ENCODE measurements around the gene VEGFA. TPM values are rescaled to one million over a fixed set of nuclear protein-coding genes. Genes with fewer than 3 reads are reported as not detected.

Gene VEGFA
- 44.9 TPM for total RNA-seq (2013)
- polyA plus RNA-seq (100 to 1,000 TPM in 1 of 3 donors, 10 to 100 TPM in 2; 19.0 to 454 (median 32.0) TPM), polyA minus RNA-seq (140 and 192 TPM in 2 replicates), total RNA-seq (180 to 528 (median 276) reads per million in 11 experiments)

GRCh38 chr6:43769526-43770371, at the start of gene VEGFA:
Gene VEGFA (plus strand): TSS chr6:43770211.
- WGBS (ENCODE audit: insufficient coverage) = under 1% methylated on average over 41 of the region's 62 CpGs
- H3K27ac ChIP-seq (ENCODE audit: low read depth in 1 of 2, low read length in 2 of 2) = peak within 1 kb of the TSS; percentile 90 to 92

More at GRCh38 chr6:43769526-43770371, at the start of gene VEGFA:
- peak within 1 kb of the TSS; percentile 91 for H3K4me2 ChIP-seq (replicated peaks; ENCODE audit: extremely low read depth, low read length, poor library complexity, severe bottlenecking)
- no peaks in the 10 kb centered on the region for H3K27me3 ChIP-seq (ENCODE audit: control insufficient read depth in 2 of 2, insufficient read depth in 2 of 2, low read length in 2 of 2)
- peak; percentile 98 for TF ChIP-seq CTCF (IDR thresholded peaks at IDR 0.05)
- peaks cover 37% of the 10 kb centered on the region for H3K4me1 Mint-ChIP-seq
- peaks cover 33 to 40% of the 10 kb centered on the region in 2 donors for H3K4me1 ChIP-seq (ENCODE audit: control insufficient read depth in 1 of 2, insufficient read depth in 2 of 2, low read length in 2 of 2)
- peak within 1 kb of the TSS; percentile 93 to 98 (median 96) for H3K27ac Mint-ChIP-seq
- H4K20me1 ChIP-seq (ENCODE audit: insufficient read depth, low read length) = peaks cover 45% of the 10 kb centered on the region
- H3K9me3 ChIP-seq (replicated peaks in 1 of 2; ENCODE audit: control insufficient read depth in 1 of 2, insufficient read depth in 1 of 2, low read length in 2 of 2) = no peaks in the 10 kb centered on the region
- DNase-seq = peak; percentile 82 to 90 (median 85)
- peak within 1 kb of the TSS; percentile 96 for H3K9ac ChIP-seq (ENCODE audit: insufficient read depth, low read length, poor library complexity, severe bottlenecking)
- peak within 1 kb of the TSS; percentile 80 for H2AFZ ChIP-seq (ENCODE audit: insufficient read depth, low read depth, low read length, poor library complexity, severe bottlenecking)
- H3K27me3 Mint-ChIP-seq (ENCODE audit: low read depth in 3 of 3) = peaks cover 5 to 19% (median 13%) of the 10 kb centered on the region in 3 donors
- H3K4me3 ChIP-seq (replicated peaks in 1 of 3; ENCODE audit: low read depth in 2 of 3, low read length in 3 of 3) = peak within 1 kb of the TSS; percentile 90 to 97 (median 96)
- H3K4me3 Mint-ChIP-seq = peak within 1 kb of the TSS; percentile 97 to 100
- no peaks in the 10 kb centered on the region for H3K36me3 ChIP-seq (replicated peaks in 1 of 2; ENCODE audit: control insufficient read depth in 1 of 2, insufficient read depth in 2 of 2, low read length in 2 of 2)
- H3K36me3 Mint-ChIP-seq = peaks cover 5 to 11% of the 10 kb centered on the region in 2 donors
- H3K79me2 ChIP-seq (ENCODE audit: insufficient read depth, low read length) = peaks cover 42% of the 10 kb centered on the region
- H3K9me3 Mint-ChIP-seq = peaks cover 0 to 2% (median 0%) of the 10 kb centered on the region in 7 donors
- intact Hi-C loops (cut with micrococcal nuclease) = loop anchor here (2.0 to 5.0 kb wide), 9 partner anchors 38 to 309 kb away; no protein-coding TSS in a partner anchor

Data from CD14-positive monocyte (primary cell).